ENCODE results near the gene PKP1.

PKP1 gene

GRCh38 chr1:201331166-201331565 lies 47.9 kb downstream of the PKP1 start:
- no peak for DNase-seq

GRCh38 chr1:201332021-201332420 lies 48.7 kb downstream of the PKP1 start:
- DNase-seq: no peak

DNA sequence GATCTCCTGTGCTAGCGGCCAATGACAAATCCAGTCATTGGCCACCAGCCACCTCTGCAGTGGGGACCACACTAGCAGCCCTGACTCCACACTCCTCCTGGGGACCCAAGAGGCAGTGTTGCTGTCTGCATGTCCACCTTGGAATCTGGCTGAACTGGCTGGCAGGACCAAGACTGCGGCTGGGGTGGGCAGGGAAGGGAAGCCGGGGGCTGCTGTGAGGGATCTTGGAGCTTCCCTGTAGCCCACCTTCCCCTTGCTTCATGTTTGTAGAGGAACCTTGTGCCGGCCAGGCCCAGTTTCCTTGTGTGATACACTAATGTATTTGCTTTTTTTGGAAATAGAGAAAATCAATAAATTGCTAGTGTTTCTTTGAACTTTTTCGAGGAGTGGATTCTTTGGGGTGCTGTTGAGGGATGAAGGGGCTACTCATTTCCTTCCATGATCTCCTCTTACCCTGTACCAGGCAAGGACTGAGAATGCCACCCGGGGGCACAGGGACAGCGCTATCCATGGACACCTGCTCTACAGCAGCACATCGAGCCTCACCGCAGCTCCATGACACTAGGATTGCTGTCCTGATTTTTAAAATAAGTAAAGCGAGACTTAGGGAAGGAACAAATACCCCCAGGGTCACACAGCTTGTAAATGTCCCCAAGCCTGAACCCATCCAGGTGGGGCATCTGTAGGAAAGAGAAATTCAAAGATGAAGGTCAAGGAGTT lies 49.5 kb downstream of the PKP1 start:
- no peak for DNase-seq

- no peak for DNase-seq
Measured at GRCh38 chr1:201334325-201335173, 51.2 kb downstream of the PKP1 start.

DNA sequence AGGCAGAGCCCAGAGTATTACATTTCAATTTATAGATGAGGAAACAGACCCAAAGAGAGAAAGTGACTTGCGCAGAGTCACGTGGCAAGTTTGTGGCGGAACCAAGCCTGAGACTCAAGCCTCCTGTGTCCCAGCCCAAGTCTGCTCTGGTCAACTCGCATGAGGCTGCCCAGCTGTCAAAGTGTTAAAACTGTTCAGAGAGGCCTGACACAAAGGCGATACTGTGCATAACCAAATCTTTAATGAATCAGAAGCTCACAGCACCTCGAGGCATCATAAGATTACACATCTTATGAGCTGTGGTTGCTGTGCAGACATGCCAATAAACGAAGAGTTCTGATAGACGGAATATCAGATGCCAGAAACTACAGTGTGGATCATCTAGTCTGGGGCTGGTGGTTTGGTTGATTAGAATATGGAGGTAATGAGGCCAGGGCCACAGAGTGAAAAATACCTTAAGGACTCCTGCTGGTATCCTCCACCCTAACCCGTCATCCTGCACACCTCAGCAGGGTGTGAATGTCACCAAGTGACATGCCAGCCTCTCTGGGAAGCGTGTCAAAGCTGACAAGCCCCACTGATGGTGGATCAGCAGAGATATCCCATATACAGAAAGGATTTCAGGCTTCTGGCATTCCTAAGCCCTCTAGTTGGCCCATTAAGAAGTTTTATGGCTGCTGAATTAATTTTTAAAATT lies 52.0 kb downstream of the PKP1 start:
- no peak for DNase-seq

GRCh38 chr1:201335901-201336300 lies 52.6 kb downstream of the PKP1 start:
- no peak for DNase-seq

DNA sequence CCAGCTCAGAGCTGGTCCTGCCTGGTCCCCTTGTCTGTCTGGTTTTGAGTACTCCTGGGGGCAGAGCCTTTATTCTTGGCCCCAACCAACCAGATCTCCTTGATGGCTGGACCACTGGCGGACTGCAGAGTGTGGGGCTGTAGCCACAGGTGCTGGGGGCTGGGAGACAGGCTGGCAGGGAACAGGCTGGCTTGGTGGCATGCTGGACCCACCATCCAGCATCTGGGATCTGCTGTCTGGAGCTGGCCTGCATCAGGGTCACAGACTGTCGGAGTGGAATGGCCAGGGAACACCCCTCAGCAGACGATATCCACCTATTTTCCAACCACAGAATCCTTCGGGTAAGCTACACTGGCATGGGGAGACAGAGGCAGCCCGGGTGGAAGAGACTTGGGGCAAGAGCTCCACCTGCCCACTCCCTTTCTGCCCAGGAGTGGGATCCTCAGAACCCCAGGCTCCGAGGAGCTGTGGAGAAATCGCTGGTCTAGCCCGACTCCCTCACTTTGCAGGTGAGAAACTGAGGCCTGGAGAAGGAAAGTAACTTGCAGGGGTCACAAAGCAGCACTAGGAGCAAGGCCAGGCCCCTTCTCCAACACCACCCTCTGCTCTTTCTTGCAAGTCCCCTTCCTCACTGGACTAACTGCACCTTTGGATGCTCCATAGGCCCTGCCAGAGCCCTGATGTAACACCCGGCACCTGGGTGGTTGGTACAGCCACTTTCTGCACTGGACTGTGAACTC lies 53.6 kb downstream of the PKP1 start:
- DNase-seq: no peak

DNA sequence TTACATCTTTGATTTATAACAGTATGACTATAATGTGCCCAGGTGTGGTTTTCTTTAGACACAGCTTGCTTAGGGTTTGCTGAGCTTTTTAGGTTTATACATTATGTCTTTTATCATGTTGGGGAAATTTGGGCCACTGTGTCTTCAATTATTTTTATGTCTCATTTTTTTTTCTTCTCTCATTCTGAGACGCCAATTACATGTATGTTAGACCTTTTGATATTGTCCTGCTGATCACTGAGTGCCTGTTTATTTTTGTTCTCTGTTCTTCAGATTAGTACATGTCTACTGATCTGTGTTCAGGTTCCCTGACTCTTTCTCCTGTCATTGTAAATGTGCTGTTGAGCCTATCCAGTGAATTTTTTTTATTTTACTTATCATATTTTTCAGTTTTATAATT lies 58.1 kb downstream of the PKP1 start:
- DNase-seq: no peak

DNA sequence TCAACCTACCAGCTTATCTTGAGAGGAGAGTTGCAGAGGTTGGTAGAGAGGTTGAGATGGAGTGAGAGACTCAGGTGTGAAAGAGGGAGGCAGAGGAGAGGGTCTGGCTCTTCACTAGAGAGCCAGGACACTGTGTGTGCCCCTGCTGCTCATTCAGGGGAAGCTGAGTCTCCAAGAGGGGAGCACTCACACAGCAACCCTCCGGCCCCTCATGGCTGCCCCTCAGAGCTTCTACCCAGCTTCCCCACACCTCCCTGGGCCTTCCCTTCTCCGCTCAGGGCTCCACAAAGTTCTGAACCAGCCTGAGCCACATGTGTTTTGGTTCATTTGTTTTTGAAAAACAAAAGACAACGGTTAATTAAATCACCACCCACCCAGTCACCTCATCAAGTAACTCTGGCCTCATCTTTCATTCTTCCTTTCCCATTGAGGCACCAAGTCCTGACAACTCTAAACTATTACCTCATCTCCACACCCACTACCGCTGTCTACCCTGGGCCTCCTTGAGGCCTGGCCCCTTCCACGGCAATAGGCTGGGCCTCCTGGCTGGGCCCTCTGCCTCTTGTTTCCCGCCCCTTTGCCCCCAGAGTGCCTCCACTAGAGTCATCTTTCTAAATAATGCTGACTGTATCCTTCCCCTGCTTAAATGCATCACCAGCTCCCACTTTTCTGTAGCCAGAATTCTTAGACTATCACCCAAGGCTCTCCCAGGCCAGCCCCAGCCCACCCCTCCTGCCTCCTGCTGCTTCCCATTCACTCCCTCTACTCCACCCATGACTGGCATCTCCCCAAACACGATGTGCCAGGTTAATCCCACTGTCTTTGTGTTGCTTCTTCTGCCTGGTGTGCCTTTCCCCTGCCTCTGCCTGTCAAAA lies 61.1 kb downstream of the PKP1 start:
- no peak for DNase-seq

DNA sequence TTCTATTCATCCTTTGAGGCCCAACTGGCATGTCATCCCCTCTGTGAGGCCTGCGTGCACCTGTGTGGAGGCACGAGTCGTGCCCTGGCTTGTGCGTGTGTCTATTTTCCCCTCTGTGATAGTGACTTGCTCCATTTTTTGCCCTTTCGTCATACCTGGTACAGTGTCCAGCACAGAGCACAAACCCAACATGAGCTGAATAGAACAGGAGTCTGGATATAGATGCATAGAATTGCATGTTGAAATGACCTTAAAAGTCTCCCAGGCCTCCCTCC lies 61.7 kb downstream of the PKP1 start:
- no peak for DNase-seq

- DNase-seq: no peak
Measured at GRCh38 chr1:201346337-201346939, 63.1 kb downstream of the PKP1 start.

- DNase-seq: no peak
Measured at GRCh38 chr1:201346987-201347386, 63.7 kb downstream of the PKP1 start.

DNA sequence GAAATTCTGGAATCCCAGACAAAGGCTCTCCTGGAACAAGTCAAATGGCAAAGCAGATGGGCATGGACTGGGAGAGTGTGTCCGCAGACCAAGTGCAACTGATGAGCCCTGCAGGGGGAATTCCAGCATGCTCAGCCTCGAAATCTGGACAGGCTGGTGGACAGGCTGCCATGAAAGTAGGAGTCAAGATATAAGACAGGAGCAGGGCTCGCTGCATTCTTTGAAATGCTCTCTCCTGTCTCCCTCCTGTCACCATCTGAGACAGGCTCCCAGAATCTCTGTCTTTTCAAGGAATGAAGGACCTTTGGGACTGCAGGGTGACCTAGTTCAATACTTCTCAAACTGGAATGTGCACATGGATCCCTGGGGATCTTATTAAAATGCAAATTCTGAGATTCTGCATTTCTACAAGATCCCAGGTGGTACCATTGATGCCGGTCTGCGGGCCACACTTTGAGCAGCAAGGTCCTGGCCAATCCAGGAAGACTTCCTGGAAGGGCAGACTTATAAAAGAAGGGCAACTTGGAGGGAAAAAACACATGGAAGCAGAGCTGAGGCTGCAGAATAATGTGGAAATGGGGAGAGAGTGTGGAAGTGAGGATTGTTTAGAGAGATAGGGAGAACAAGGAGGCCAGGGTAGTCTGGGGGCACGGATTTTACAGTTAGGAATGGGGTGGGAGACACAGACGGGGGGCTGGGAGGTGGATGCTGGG lies 64.3 kb downstream of the PKP1 start:
- DNase-seq: no peak

GRCh38 chr1:201348211-201348566 lies 64.9 kb downstream of the PKP1 start:
- no peak for DNase-seq

- no peak for DNase-seq
Measured at GRCh38 chr1:201349092-201349491, 65.8 kb downstream of the PKP1 start.

DNA sequence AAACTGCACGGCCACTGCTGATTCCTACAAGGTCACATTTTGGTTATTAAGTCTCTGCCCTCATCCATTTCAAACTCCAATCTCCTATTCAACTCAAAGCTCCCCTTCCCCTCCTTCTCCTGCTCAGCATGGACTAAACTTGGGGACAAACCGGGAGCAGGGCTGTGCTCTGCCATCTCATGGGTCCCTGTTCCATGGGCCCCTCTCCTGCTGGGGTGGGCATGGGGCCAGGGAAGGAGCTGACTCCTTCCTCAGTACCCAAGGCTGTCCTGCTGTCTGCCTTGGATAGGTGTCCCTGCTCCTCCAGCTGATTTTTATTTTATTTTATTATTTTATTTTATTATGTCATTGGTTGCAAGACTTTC lies 67.0 kb downstream of the PKP1 start:
- DNase-seq: no peak

DNA sequence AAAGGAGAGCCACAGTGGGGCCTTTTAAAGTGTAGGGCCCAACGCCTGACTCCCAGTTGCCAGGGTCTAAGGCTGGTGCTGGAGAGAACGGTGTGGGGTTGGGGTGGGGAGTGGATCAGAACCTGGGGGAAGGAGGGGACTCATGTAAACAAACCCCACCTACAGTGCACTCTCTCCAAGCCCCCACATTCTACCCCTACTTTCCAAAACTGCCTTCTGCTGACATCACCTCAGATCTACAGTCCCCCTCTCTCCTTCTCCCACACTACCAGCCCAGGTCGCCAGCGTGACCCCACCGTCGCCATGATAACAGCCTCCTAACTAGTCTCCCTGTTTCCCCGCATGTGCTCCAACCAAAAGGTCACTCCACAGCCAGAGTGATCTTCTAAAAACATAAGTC lies 67.6 kb downstream of the PKP1 start:
- no peak for DNase-seq

- no peak for DNase-seq
Measured at GRCh38 chr1:201351617-201352016, 68.3 kb downstream of the PKP1 start.

GRCh38 chr1:201353186-201353940 lies 70.1 kb downstream of the PKP1 start:
- DNase-seq: no peak

GRCh38 chr1:201354151-201354900 lies 71.0 kb downstream of the PKP1 start:
- DNase-seq: no peak
